Body of pancreas (tissue), 4 donors: ENCODE results near the gene SLX4IP.

Experiments used
- POLR2A ChIP-seq, 3 donors: fragments of 450-650 bp; IDR thresholded peaks; one replicate each; pipeline ENCODE4 v1.6.1; 2016; ENCODE audit warnings: antibody characterized with exemption in 3 of 3, mild to moderate bottlenecking in 2 of 3
- TF ChIP-seq, protein P1 (sequence below), 7 experiments: fragments of 450-650 bp in 4 of 7; fragments of 200-600 bp in 3 of 7; sonication (generic) in 3 of 7; IDR thresholded peaks; one replicate each; pipeline ENCODE4 v1.5.1; 2016 to 2019; ENCODE audit warnings: antibody characterized with exemption in 7 of 7

DNA sequence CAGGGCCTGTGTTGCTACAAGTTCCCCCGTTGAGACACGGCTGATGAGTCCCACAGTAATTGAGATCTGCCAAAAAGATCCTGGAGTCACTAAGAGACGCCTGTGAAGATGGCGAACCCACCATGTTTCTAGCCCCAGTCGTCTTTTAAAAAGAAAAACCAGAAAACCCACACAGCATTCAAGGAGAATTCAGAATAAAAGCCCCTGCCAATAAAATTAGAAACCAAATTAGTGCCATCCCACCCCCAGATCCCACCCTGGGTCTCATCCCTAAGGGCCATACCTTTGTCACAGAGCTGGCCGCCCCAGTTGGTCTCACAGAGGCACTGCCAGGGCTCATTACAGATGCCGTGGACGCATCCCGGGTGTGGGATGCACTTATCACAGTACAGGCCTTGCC lies 217.1 kb downstream of the SLX4IP start:
- TF ChIP-seq POLR2A (IDR thresholded peaks at IDR 0.05), result no peak
- TF ChIP-seq, protein P1, sequence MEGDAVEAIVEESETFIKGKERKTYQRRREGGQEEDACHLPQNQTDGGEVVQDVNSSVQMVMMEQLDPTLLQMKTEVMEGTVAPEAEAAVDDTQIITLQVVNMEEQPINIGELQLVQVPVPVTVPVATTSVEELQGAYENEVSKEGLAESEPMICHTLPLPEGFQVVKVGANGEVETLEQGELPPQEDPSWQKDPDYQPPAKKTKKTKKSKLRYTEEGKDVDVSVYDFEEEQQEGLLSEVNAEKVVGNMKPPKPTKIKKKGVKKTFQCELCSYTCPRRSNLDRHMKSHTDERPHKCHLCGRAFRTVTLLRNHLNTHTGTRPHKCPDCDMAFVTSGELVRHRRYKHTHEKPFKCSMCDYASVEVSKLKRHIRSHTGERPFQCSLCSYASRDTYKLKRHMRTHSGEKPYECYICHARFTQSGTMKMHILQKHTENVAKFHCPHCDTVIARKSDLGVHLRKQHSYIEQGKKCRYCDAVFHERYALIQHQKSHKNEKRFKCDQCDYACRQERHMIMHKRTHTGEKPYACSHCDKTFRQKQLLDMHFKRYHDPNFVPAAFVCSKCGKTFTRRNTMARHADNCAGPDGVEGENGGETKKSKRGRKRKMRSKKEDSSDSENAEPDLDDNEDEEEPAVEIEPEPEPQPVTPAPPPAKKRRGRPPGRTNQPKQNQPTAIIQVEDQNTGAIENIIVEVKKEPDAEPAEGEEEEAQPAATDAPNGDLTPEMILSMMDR (IDR thresholded peaks at IDR 0.05), result no peak
